ENCODE measurements around the gene SMAP1. TPM values are rescaled to one million over a fixed set of nuclear protein-coding genes. Genes with fewer than 3 reads are reported as not detected.

The SMAP1 gene
- 10 to 100 TPM; 29.4 to 36.6 (median 35.8) TPM for total RNA-seq

DNA sequence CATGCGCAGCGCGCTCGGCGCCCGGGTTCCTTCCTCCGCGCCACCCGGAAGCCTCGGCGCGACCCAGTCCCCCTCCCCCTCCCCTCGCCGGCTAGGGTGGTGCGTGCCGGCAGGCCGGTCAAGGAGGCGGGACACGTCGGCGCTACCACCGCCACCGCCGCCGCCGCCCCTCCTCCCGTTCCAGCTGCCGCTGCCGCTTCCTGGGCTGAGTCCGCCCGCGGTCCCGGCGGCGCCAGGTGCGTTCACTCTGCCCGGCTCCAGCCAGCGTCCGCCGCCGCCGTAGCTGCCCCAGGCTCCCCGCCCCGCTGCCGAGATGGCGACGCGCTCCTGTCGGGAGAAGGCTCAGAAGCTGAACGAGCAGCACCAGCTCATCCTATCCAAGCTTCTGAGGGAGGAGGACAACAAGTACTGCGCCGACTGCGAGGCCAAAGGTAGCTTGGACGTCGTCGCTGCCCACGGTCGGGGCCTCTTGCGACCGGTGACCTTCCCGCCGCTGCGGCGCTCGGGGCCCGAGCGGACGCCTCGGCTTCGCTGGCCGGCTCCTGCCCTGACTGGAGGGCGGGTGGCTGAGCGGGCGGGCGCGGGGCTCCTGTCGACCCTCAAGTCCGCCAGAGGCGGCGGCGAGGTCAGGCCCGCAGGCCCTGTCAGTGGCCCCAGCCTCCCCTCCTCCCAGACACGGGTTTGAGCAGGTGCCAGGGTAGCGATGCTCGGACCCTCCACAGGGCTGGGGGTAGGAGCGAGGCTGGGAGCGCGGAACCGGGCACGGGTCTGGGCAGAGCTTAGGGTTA lies at the start of gene SMAP1:
Gene SMAP1, plus strand, starts transcription at position 173 of the 788 bp plus-strand sequence. Its CDS starts 141 bp downstream, at position 314.
- TF ChIP-seq, protein P1, sequence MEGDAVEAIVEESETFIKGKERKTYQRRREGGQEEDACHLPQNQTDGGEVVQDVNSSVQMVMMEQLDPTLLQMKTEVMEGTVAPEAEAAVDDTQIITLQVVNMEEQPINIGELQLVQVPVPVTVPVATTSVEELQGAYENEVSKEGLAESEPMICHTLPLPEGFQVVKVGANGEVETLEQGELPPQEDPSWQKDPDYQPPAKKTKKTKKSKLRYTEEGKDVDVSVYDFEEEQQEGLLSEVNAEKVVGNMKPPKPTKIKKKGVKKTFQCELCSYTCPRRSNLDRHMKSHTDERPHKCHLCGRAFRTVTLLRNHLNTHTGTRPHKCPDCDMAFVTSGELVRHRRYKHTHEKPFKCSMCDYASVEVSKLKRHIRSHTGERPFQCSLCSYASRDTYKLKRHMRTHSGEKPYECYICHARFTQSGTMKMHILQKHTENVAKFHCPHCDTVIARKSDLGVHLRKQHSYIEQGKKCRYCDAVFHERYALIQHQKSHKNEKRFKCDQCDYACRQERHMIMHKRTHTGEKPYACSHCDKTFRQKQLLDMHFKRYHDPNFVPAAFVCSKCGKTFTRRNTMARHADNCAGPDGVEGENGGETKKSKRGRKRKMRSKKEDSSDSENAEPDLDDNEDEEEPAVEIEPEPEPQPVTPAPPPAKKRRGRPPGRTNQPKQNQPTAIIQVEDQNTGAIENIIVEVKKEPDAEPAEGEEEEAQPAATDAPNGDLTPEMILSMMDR (IDR thresholded peaks at IDR 0.05 in 4 of 5, conservative IDR thresholded peaks at IDR 0.05 in 1 of 5), result peak in 1 of 5 experiments; percentile 13
- peak; percentile 87 to 95 for TF ChIP-seq POLR2A (IDR thresholded peaks at IDR 0.05)
- Histone ChIP-seq H3K4me1 (peaks cover 47 to 64% of the 10 kb centered on the region in 2 donors), H3K4me3 (peak within 1 kb of the TSS; percentile 77 to 95 (median 94)), H3K27ac (peak within 1 kb of the TSS; percentile 91 to 99 (median 97)), H3K27me3 (no peaks in the 10 kb centered on the region), H3K36me3 (no peaks in the 10 kb centered on the region), H3K9me3 (no peaks in the 10 kb centered on the region)
- in situ Hi-C loops (cut with MboI; ENCODE audit: low sequenced_read_pairs in 4 of 4) (loop anchor here in 1 of 4 donors (25.0 kb wide), 1 partner anchor 744 kb away; no protein-coding TSS in a partner anchor), intact Hi-C loops (cut with DNase I; ENCODE audit: low total_unique reads) (loop anchor here (1.0 to 5.0 kb wide), 4 partner anchors 17 to 871 kb away; partner anchors contain the start of genes FAM135A and LMBRD1)
- peak; percentile 91 to 95 for DNase-seq
- ATAC-seq, result peak; percentile 70 to 77

DNA sequence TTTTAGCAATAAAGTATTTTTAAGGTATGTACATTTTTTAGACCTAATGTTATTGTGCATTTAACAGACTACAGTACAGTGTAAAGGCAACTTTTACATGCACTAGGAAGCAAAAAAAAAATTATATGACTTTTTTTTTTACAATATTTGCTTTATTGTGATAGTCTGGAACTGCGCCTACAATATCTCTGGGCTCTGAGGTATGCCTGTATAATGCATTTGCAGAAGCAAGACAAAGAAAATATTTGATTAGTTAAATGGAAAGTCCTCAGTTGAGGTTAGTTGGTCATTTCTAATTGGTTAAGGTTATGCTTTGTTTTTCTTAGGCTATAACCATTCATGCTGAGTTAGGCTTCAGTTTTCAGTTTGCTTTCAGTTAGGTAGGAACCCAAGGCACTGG lies 46.9 kb upstream of the SMAP1 start:
- no peak for DNase-seq
- H3K9me3 ChIP-seq, result no peaks in the 10 kb centered on the region
- TF ChIP-seq POLR2A (IDR thresholded peaks at IDR 0.05), result no peak
- TF ChIP-seq, protein P1 (IDR thresholded peaks at IDR 0.05 in 4 of 5, conservative IDR thresholded peaks at IDR 0.05 in 1 of 5), result no peak
- no peaks in the 10 kb centered on the region for H3K36me3 ChIP-seq
- no peak overlapping the region for H3K27ac ChIP-seq
- in situ Hi-C loops (cut with MboI; ENCODE audit: low sequenced_read_pairs in 4 of 4), result no loop called here
- intact Hi-C loops (cut with DNase I; ENCODE audit: low total_unique reads), result no loop called here
- ATAC-seq, result no peak
- no peaks in the 10 kb centered on the region for H3K27me3 ChIP-seq
- H3K4me1 ChIP-seq, result no peaks in the 10 kb centered on the region
- H3K4me3 ChIP-seq, result no peak overlapping the region

DNA sequence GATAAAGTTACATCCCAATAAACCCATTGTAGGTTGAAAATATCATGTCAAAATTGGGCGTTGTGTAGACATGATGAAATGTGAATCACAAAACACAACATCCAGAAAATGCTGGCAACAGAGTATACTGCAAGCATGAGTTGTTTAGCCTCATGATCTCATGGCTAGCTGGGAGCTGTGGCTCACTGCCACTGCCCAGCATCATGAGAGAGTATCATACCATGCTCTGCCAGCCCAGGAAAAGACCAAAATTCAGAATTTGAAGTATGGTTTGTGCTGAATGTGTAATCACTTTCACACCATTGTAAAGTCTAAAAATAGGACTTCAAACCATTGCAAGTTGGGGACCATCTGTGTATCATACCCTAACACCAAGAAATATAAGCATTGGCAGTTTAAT lies 45.2 kb upstream of the SMAP1 start:
- Histone ChIP-seq H3K9me3 (no peaks in the 10 kb centered on the region), H3K36me3 (no peaks in the 10 kb centered on the region), H3K4me3 (no peak overlapping the region), H3K4me1 (no peaks in the 10 kb centered on the region), H3K27me3 (no peaks in the 10 kb centered on the region), H3K27ac (no peak overlapping the region)
- in situ Hi-C loops (cut with MboI; ENCODE audit: low sequenced_read_pairs in 4 of 4) (no loop called here), intact Hi-C loops (cut with DNase I; ENCODE audit: low total_unique reads) (no loop called here)
- ATAC-seq, result no peak
- TF ChIP-seq, protein P1 (IDR thresholded peaks at IDR 0.05 in 4 of 5, conservative IDR thresholded peaks at IDR 0.05 in 1 of 5), result no peak
- no peak for TF ChIP-seq POLR2A (IDR thresholded peaks at IDR 0.05)
- DNase-seq, result no peak

DNA sequence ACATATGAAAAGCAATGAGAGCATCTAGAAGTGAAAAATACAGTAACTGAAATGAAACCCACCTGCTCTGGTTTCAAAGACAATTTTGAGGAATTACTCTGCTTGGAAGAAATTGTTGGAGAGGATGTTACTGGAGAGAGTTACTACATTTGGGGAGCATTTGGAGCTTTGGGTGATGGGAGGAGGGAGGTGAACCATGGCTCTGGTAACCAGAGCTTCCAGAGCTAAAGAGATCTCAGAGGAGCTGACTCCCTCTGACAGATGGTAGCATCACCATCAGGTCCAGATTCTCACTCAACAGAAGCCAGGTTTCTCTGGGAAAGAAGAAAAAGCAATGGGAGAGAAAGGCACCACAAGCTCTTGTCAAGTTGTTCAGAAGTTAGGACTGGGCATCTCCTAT lies 42.2 kb upstream of the SMAP1 start:
- ATAC-seq, result no peak
- in situ Hi-C loops (cut with MboI; ENCODE audit: low sequenced_read_pairs in 4 of 4), result no loop called here

DNA sequence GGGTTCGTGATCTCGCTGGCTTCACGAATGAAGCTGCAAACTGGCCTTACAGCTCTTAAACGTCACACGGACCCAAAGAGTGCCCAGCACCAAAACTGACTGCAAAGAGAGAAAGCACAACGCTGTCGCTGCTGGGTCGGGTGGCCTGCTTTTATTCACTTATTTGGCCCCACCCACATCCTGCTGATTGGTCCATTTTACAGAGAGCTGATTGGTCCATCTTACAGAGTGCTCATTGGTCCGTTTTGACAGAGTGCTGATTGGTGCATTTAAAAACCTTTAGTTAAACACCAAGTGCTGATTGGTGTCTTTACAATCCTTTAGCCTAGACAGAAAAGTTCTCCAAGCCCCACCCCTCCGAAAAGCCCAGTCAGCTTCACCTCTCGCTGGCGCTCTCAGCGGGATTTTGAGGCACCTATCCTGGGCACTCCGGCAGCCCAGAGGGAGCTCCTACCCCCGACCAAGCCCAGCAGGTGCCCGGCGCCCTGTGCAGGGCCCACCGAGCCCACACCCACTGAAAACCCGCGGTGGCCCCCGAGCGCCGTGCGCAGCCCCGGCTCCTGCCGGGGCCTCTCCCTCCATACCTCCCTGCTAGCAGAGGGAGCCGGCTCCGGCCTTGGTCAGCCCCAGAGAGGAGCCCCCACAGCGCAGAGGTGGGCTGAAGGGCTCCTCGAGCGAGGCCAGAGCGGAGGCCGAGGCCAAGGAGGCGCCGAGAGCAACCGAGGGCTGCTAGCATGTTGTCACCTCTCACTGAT lies 40.0 kb upstream of the SMAP1 start:
- Histone ChIP-seq H3K36me3 (no peaks in the 10 kb centered on the region), H3K9me3 (no peaks in the 10 kb centered on the region), H3K4me1 (no peaks in the 10 kb centered on the region), H3K27me3 (no peaks in the 10 kb centered on the region), H3K27ac (no peak overlapping the region), H3K4me3 (no peak overlapping the region)
- in situ Hi-C loops (cut with MboI; ENCODE audit: low sequenced_read_pairs in 4 of 4), result no loop called here
- no peak for DNase-seq
- intact Hi-C loops (cut with DNase I; ENCODE audit: low total_unique reads), result no loop called here
- no peak for TF ChIP-seq POLR2A (IDR thresholded peaks at IDR 0.05)
- TF ChIP-seq, protein P1 (IDR thresholded peaks at IDR 0.05 in 4 of 5, conservative IDR thresholded peaks at IDR 0.05 in 1 of 5), result no peak
- ATAC-seq, result no peak

More for the DNA sequence above, 42.2 kb upstream of the SMAP1 start:
- H3K36me3 ChIP-seq, result no peaks in the 10 kb centered on the region
- no peak for DNase-seq
- H3K27me3 ChIP-seq, result no peaks in the 10 kb centered on the region
- H3K4me3 ChIP-seq, result no peak overlapping the region
- H3K9me3 ChIP-seq, result no peaks in the 10 kb centered on the region
- no peaks in the 10 kb centered on the region for H3K4me1 ChIP-seq
- no peak for TF ChIP-seq POLR2A (IDR thresholded peaks at IDR 0.05)
- intact Hi-C loops (cut with DNase I; ENCODE audit: low total_unique reads), result no loop called here
- H3K27ac ChIP-seq, result no peak overlapping the region
